ENCODE measurements around the gene RPS15. TPM values are rescaled to one million over a fixed set of nuclear protein-coding genes. Genes with fewer than 3 reads are reported as not detected.
A peak's percentile ranks its signal among the peaks of the same experiment; 100 is the strongest.

The RPS15 gene
- total and polyA plus RNA-seq, 2 of the 13 experiments (the other 11 are each of a cell fraction or from before 2014, with no cell fraction given) = 695 to 1,411 TPM

GRCh38 chr19:1446713-1447481, 8.7 kb downstream of the RPS15 start (continued):
- TF ChIP-seq PBX3 (CRISPR knock-in tag; IDR thresholded peaks at IDR 0.05; ENCODE audit: borderline replicate concordance) (no peak), EP300 (IDR thresholded peaks at IDR 0.05; ENCODE audit: low read depth in 2 of 2, low read length in 2 of 2) (no peak), EP300 (CRISPR knock-in tag; IDR thresholded peaks at IDR 0.05; ENCODE audit: borderline replicate concordance) (no peak), ZNF253 (CRISPR knock-in tag; IDR thresholded peaks at IDR 0.05; ENCODE audit: borderline replicate concordance) (no peak), KLF12 (CRISPR knock-in tag; IDR thresholded peaks at IDR 0.05; ENCODE audit: borderline replicate concordance) (no peak; the same call in 1 of the 2 replicates), AKNA (CRISPR knock-in tag; IDR thresholded peaks at IDR 0.05; ENCODE audit: borderline replicate concordance) (no peak), TRAFD1 (CRISPR knock-in tag; IDR thresholded peaks at IDR 0.05; ENCODE audit: borderline replicate concordance) (no peak), ZBTB4 (CRISPR knock-in tag; IDR thresholded peaks at IDR 0.05; ENCODE audit: borderline replicate concordance) (0 out of 2 replicates have a peak, but pooled peaks have one; percentile 45), ZNF558 (CRISPR knock-in tag; IDR thresholded peaks at IDR 0.05; ENCODE audit: borderline replicate concordance) (no peak), ZFP36 (IDR thresholded peaks at IDR 0.05; ENCODE audit: borderline replicate concordance, low read depth, low read length, partially characterized antibody) (no peak), POLR2AphosphoS2 (IDR thresholded peaks at IDR 0.05; ENCODE audit: low read depth, low read length) (no peak), ZFP1 (CRISPR knock-in tag; IDR thresholded peaks at IDR 0.05) (no peak), XBP1 (CRISPR knock-in tag; IDR thresholded peaks at IDR 0.05) (no peak), HCFC1 (IDR thresholded peaks at IDR 0.05; ENCODE audit: low read depth, low read length) (no peak), MATR3 (CRISPR knock-in tag; IDR thresholded peaks at IDR 0.05) (no peak), IKZF4 (CRISPR knock-in tag; IDR thresholded peaks at IDR 0.05; ENCODE audit: borderline replicate concordance, low read depth, not compliant biosample characterization) (no peak), ZNF569 (CRISPR knock-in tag; IDR thresholded peaks at IDR 0.05; ENCODE audit: borderline replicate concordance) (no peak)
